Measurements from ENCODE around the gene HSPA1A.
"Not testable (repeated sequence)": the region's sequence is repeated elsewhere in the genome, so short reads cannot be mapped to it uniquely, and the experiment has no call there.

The HSPA1A gene

GRCh38 chr6:31782126-31782855, 33.1 kb upstream of the HSPA1A start:
- H3K27me3 ChIP-seq (ENCODE audit: control insufficient read depth, insufficient read depth, low read length) = no peaks in the 10 kb centered on the region
- no peak overlapping the region for H3K4me3 ChIP-seq (ENCODE audit: low read depth, low read length)
- H3K36me3 ChIP-seq (ENCODE audit: control insufficient read depth, insufficient read depth, low read length) = peaks cover 95% of the 10 kb centered on the region
- no peak overlapping the region for H3K27ac ChIP-seq (ENCODE audit: low read depth, low read length)
- no peak overlapping the region for H3K9ac ChIP-seq (ENCODE audit: low read depth, low read length)
- H3K4me1 ChIP-seq (ENCODE audit: control insufficient read depth, insufficient read depth, low read length) = 0 out of 2 replicates have a peak, but pooled peaks cover under 1% of the 10 kb centered on the region
- no peaks in the 10 kb centered on the region for H3K9me3 ChIP-seq (ENCODE audit: control insufficient read depth, insufficient read depth, low read length)

- no peak overlapping the region for H3K9ac ChIP-seq (ENCODE audit: low read depth, low read length)
- peaks cover 87% of the 10 kb centered on the region for H3K36me3 ChIP-seq (ENCODE audit: control insufficient read depth, insufficient read depth, low read length)
These were observed 31.0 kb upstream of the HSPA1A start for GRCh38 chr6:31784098-31784925.

GRCh38 chr6:31785475-31785874, 29.9 kb upstream of the HSPA1A start:
- H3K4me3 ChIP-seq (ENCODE audit: low read depth, low read length) = no peak overlapping the region
- no peaks in the 10 kb centered on the region for H3K4me1 ChIP-seq (ENCODE audit: control insufficient read depth, insufficient read depth, low read length)
- no peaks in the 10 kb centered on the region for H3K9me3 ChIP-seq (ENCODE audit: control insufficient read depth, insufficient read depth, low read length)
- H3K27me3 ChIP-seq (ENCODE audit: control insufficient read depth, insufficient read depth, low read length) = no peaks in the 10 kb centered on the region
- H3K27ac ChIP-seq (ENCODE audit: low read depth, low read length) = no peak overlapping the region
- H3K9ac ChIP-seq (ENCODE audit: low read depth, low read length) = no peak overlapping the region
- peaks cover 83% of the 10 kb centered on the region for H3K36me3 ChIP-seq (ENCODE audit: control insufficient read depth, insufficient read depth, low read length)

More at GRCh38 chr6:31784098-31784925, 31.0 kb upstream of the HSPA1A start:
- Histone ChIP-seq H3K4me3 (ENCODE audit: low read depth, low read length) (no peak overlapping the region), H3K4me1 (ENCODE audit: control insufficient read depth, insufficient read depth, low read length) (no peaks in the 10 kb centered on the region), H3K27ac (ENCODE audit: low read depth, low read length) (no peak overlapping the region), H3K27me3 (ENCODE audit: control insufficient read depth, insufficient read depth, low read length) (no peaks in the 10 kb centered on the region), H3K9me3 (ENCODE audit: control insufficient read depth, insufficient read depth, low read length) (no peaks in the 10 kb centered on the region)

- Histone ChIP-seq H3K27me3 (ENCODE audit: control insufficient read depth, insufficient read depth, low read length) (no peaks in the 10 kb centered on the region), H3K9me3 (ENCODE audit: control insufficient read depth, insufficient read depth, low read length) (no peaks in the 10 kb centered on the region), H3K27ac (ENCODE audit: low read depth, low read length) (no peak overlapping the region), H3K4me1 (ENCODE audit: control insufficient read depth, insufficient read depth, low read length) (peaks cover 6% of the 10 kb centered on the region; the same call in 1 of the 2 replicates), H3K9ac (ENCODE audit: low read depth, low read length) (no peak overlapping the region), H3K36me3 (ENCODE audit: control insufficient read depth, insufficient read depth, low read length) (peaks cover 51% of the 10 kb centered on the region), H3K4me3 (ENCODE audit: low read depth, low read length) (no peak overlapping the region)
These were observed 23.8 kb upstream of the HSPA1A start for GRCh38 chr6:31791324-31792089.

GRCh38 chr6:31792090-31792374, 23.3 kb upstream of the HSPA1A start:
- Histone ChIP-seq H3K27ac (ENCODE audit: low read depth, low read length) (no peak overlapping the region), H3K36me3 (ENCODE audit: control insufficient read depth, insufficient read depth, low read length) (peaks cover 50% of the 10 kb centered on the region), H3K4me1 (ENCODE audit: control insufficient read depth, insufficient read depth, low read length) (peaks cover 6% of the 10 kb centered on the region; the same call in 1 of the 2 replicates), H3K27me3 (ENCODE audit: control insufficient read depth, insufficient read depth, low read length) (no peaks in the 10 kb centered on the region), H3K9ac (ENCODE audit: low read depth, low read length) (no peak overlapping the region), H3K4me3 (ENCODE audit: low read depth, low read length) (no peak overlapping the region), H3K9me3 (ENCODE audit: control insufficient read depth, insufficient read depth, low read length) (no peaks in the 10 kb centered on the region)

GRCh38 chr6:31792761-31793171, 22.6 kb upstream of the HSPA1A start:
- Histone ChIP-seq H3K9ac (ENCODE audit: low read depth, low read length) (no peak overlapping the region), H3K27me3 (ENCODE audit: control insufficient read depth, insufficient read depth, low read length) (no peaks in the 10 kb centered on the region), H3K27ac (ENCODE audit: low read depth, low read length) (no peak overlapping the region), H3K4me1 (ENCODE audit: control insufficient read depth, insufficient read depth, low read length) (peaks cover 6% of the 10 kb centered on the region; the same call in 1 of the 2 replicates), H3K36me3 (ENCODE audit: control insufficient read depth, insufficient read depth, low read length) (peaks cover 52% of the 10 kb centered on the region), H3K4me3 (ENCODE audit: low read depth, low read length) (no peak overlapping the region), H3K9me3 (ENCODE audit: control insufficient read depth, insufficient read depth, low read length) (no peaks in the 10 kb centered on the region)

GRCh38 chr6:31793927-31794245, 21.5 kb upstream of the HSPA1A start:
- not testable (repeated sequence) for H3K27me3 ChIP-seq (ENCODE audit: control insufficient read depth, insufficient read depth, low read length); H3K9me3 ChIP-seq (ENCODE audit: control insufficient read depth, insufficient read depth, low read length); H3K27ac ChIP-seq (ENCODE audit: low read depth, low read length); H3K4me1 ChIP-seq (ENCODE audit: control insufficient read depth, insufficient read depth, low read length); H3K9ac ChIP-seq (ENCODE audit: low read depth, low read length)
- H3K36me3 ChIP-seq (ENCODE audit: control insufficient read depth, insufficient read depth, low read length) = peaks cover 54% of the 10 kb centered on the region
- H3K4me3 ChIP-seq (ENCODE audit: low read depth, low read length) = peak overlapping the region; percentile 95

GRCh38 chr6:31794294-31794865, 21.0 kb upstream of the HSPA1A start:
- Histone ChIP-seq H3K36me3 (ENCODE audit: control insufficient read depth, insufficient read depth, low read length) (peaks cover 49% of the 10 kb centered on the region), H3K9ac (ENCODE audit: low read depth, low read length) (peak overlapping the region; percentile 97), H3K4me1 (ENCODE audit: control insufficient read depth, insufficient read depth, low read length) (peaks cover 6% of the 10 kb centered on the region; the same call in 1 of the 2 replicates), H3K27ac (ENCODE audit: low read depth, low read length) (peak overlapping the region; percentile 95), H3K27me3 (ENCODE audit: control insufficient read depth, insufficient read depth, low read length) (no peaks in the 10 kb centered on the region), H3K9me3 (ENCODE audit: control insufficient read depth, insufficient read depth, low read length) (no peaks in the 10 kb centered on the region), H3K4me3 (ENCODE audit: low read depth, low read length) (peak overlapping the region; percentile 95)

- peaks cover 6% of the 10 kb centered on the region; the same call in 1 of the 2 replicates for H3K4me1 ChIP-seq (ENCODE audit: control insufficient read depth, insufficient read depth, low read length)
- H3K9ac ChIP-seq (ENCODE audit: low read depth, low read length) = peak overlapping the region; percentile 97
- H3K27me3 ChIP-seq (ENCODE audit: control insufficient read depth, insufficient read depth, low read length) = no peaks in the 10 kb centered on the region
- peak overlapping the region; percentile 95 for H3K27ac ChIP-seq (ENCODE audit: low read depth, low read length)
- H3K4me3 ChIP-seq (ENCODE audit: low read depth, low read length) = peak overlapping the region; percentile 95
- H3K36me3 ChIP-seq (ENCODE audit: control insufficient read depth, insufficient read depth, low read length) = peaks cover 45% of the 10 kb centered on the region
- H3K9me3 ChIP-seq (ENCODE audit: control insufficient read depth, insufficient read depth, low read length) = no peaks in the 10 kb centered on the region
These were observed 20.3 kb upstream of the HSPA1A start for GRCh38 chr6:31794866-31795615.

- peak within 1 kb of the TSS; percentile 95 for H3K27ac ChIP-seq (ENCODE audit: low read depth, low read length)
- H3K4me1 ChIP-seq (ENCODE audit: control insufficient read depth, insufficient read depth, low read length) = peaks cover 6% of the 10 kb centered on the region; the same call in 1 of the 2 replicates
- H3K36me3 ChIP-seq (ENCODE audit: control insufficient read depth, insufficient read depth, low read length) = peaks cover 39% of the 10 kb centered on the region
- no peaks in the 10 kb centered on the region for H3K9me3 ChIP-seq (ENCODE audit: control insufficient read depth, insufficient read depth, low read length)
- H3K27me3 ChIP-seq (ENCODE audit: control insufficient read depth, insufficient read depth, low read length) = no peaks in the 10 kb centered on the region
- peak within 1 kb of the TSS; percentile 95 for H3K4me3 ChIP-seq (ENCODE audit: low read depth, low read length)
- H3K9ac ChIP-seq (ENCODE audit: low read depth, low read length) = peak within 1 kb of the TSS; percentile 97
These were observed 19.6 kb upstream of the HSPA1A start, which contains the start of gene VARS1 for GRCh38 chr6:31795616-31796298. Gene VARS1, minus strand, starts transcription at chr6:31795752. Its CDS starts 535 bp downstream, at chr6:31795217.
